H9 (cell line): ENCODE data around the gene CDC16. TPM values are rescaled to one million over a fixed set of nuclear protein-coding genes. Genes with fewer than 3 reads are reported as not detected.
A peak's percentile ranks its signal among the peaks of the same experiment; 100 is the strongest.

Source experiments
- DNase-seq: peaks from one replicate; pipeline ENCODE4 v3.0.0-alpha.2; 2017
- H2AFZ ChIP-seq: one replicate; pipeline ENCODE4 v1.6.1; 2013; ENCODE audit warnings: mild to moderate bottlenecking, low read length, control low read depth, moderate library complexity
- H2AK5ac ChIP-seq: 2 replicates; pipeline ENCODE4 v1.6.1; 2013; ENCODE audit warnings: low read length, control low read depth, mixed read lengths; ENCODE audit not compliant: insufficient read length
- H2BK120ac ChIP-seq: one replicate; pipeline ENCODE4 v1.6.1; 2013; ENCODE audit warnings: low read depth, mild to moderate bottlenecking, low read length, control low read depth, inconsistent platforms; ENCODE audit not compliant: poor library complexity, severe bottlenecking
- H2BK12ac ChIP-seq: 2 replicates; pipeline ENCODE4 v1.6.1; 2013; ENCODE audit warnings: low read length, control low read depth, mixed read lengths, low read depth; ENCODE audit not compliant: insufficient read length
- H2BK15ac ChIP-seq: 2 replicates; pipeline ENCODE4 v1.6.1; 2013; ENCODE audit warnings: low read depth, low read length, control low read depth
- H2BK20ac ChIP-seq: one replicate; pipeline ENCODE4 v1.6.1; 2013; ENCODE audit warnings: low read depth, mild to moderate bottlenecking, low read length, control low read depth, inconsistent platforms; ENCODE audit not compliant: poor library complexity, severe bottlenecking
- H2BK5ac ChIP-seq: 2 replicates; pipeline ENCODE4 v1.6.1; 2013; ENCODE audit warnings: low read length, control low read depth, mixed read lengths; ENCODE audit not compliant: insufficient read length
- H3K14ac ChIP-seq: 2 replicates; pipeline ENCODE4 v1.6.1; 2013; ENCODE audit warnings: low read length, control low read depth; ENCODE audit not compliant: insufficient read depth
- H3K18ac ChIP-seq: 2 replicates; pipeline ENCODE4 v1.6.1; 2013; ENCODE audit warnings: low read depth, mild to moderate bottlenecking, mixed read lengths, low read length, control low read depth; ENCODE audit not compliant: insufficient read length
- H3K23ac ChIP-seq: 2 replicates; pipeline ENCODE4 v1.6.1; 2013; ENCODE audit warnings: low read length, control low read depth, mixed read lengths, low read depth; ENCODE audit not compliant: insufficient read length
- H3K23me2 ChIP-seq: 2 replicates; pipeline ENCODE4 v1.6.1; 2013; ENCODE audit warnings: low read depth, mild to moderate bottlenecking, mixed read lengths, low read length, control low read depth; ENCODE audit not compliant: insufficient read length, poor library complexity, severe bottlenecking
- H3K27ac ChIP-seq: 2 replicates; pipeline ENCODE4 v1.5.1; 2013; ENCODE audit warnings: low read length, control low read depth, mixed read lengths, low read depth; ENCODE audit not compliant: insufficient read length
- H3K27me3 ChIP-seq: 2 replicates; pipeline ENCODE4 v1.6.1; 2013; ENCODE audit warnings: low read length, control low read depth, inconsistent platforms; ENCODE audit not compliant: insufficient read depth
- H3K4ac ChIP-seq: 2 replicates; pipeline ENCODE4 v1.6.1; 2013; ENCODE audit warnings: low read depth, mild to moderate bottlenecking, control low read depth, inconsistent platforms, low read length, moderate library complexity
- H3K4me1 ChIP-seq: 2 replicates; pipeline ENCODE4 v1.6.1; 2013; ENCODE audit warnings: low read length, control low read depth, inconsistent platforms; ENCODE audit not compliant: insufficient read depth
- H3K4me2 ChIP-seq: 2 replicates; pipeline ENCODE4 v1.6.1; 2013; ENCODE audit warnings: low read length, control low read depth, mixed read lengths; ENCODE audit not compliant: insufficient read length, insufficient read depth
- H3K56ac ChIP-seq: 2 replicates; pipeline ENCODE4 v1.6.1; 2013; ENCODE audit warnings: low read depth, mild to moderate bottlenecking, mixed read lengths, low read length, control low read depth; ENCODE audit not compliant: insufficient read length
- H3K79me1 ChIP-seq: 2 replicates; pipeline ENCODE4 v1.6.1; 2013; ENCODE audit warnings: low read depth, mild to moderate bottlenecking, moderate library complexity, low read length, control low read depth, inconsistent platforms; ENCODE audit not compliant: insufficient read depth, poor library complexity, severe bottlenecking
- H3K79me2 ChIP-seq: 2 replicates; pipeline ENCODE4 v1.6.1; 2013; ENCODE audit warnings: low read length, control low read depth, inconsistent platforms; ENCODE audit not compliant: insufficient read depth
- H3K9ac ChIP-seq: 2 replicates; pipeline ENCODE4 v1.6.1; 2013; ENCODE audit warnings: low read length, control low read depth, mixed read lengths; ENCODE audit not compliant: insufficient read length; ENCODE audit errors: extremely low read depth
- H3K9me3 ChIP-seq: one replicate; pipeline ENCODE4 v1.6.1; 2013; ENCODE audit warnings: low read depth, low read length, inconsistent platforms; ENCODE audit not compliant: control insufficient read depth
- H3T11ph ChIP-seq: one replicate; pipeline ENCODE4 v1.6.1; 2013; ENCODE audit warnings: mild to moderate bottlenecking, low read length, control low read depth, inconsistent platforms
- H4K20me1 ChIP-seq: one replicate; pipeline ENCODE4 v1.6.1; 2013; ENCODE audit not compliant: control insufficient read depth, insufficient read length, insufficient read depth
- H4K5ac ChIP-seq: 2 replicates; pipeline ENCODE4 v1.6.1; 2013; ENCODE audit warnings: low read depth, mild to moderate bottlenecking, mixed read lengths, low read length, control low read depth; ENCODE audit not compliant: insufficient read length
- H4K8ac ChIP-seq: replicated peaks from 2 replicates; pipeline ENCODE4 v1.6.1; 2013; ENCODE audit warnings: low read length, control low read depth, mixed read lengths, low read depth; ENCODE audit not compliant: insufficient read length
- H4K91ac ChIP-seq: 2 replicates; pipeline ENCODE4 v1.6.1; 2013; ENCODE audit warnings: low read depth, mild to moderate bottlenecking, moderate library complexity, mixed read lengths, low read length, control low read depth; ENCODE audit not compliant: insufficient read length
- H3K27ac Mint-ChIP-seq, 3 experiments: 2 replicates in 2 of 3; 3 replicates in 1 of 3; pipeline ENCODE4 v1.8.0; 2020 to 2021; ENCODE audit warnings: mixed read lengths in 3 of 3, mild to moderate bottlenecking in 1 of 3, moderate library complexity in 1 of 3
- H3K27me3 Mint-ChIP-seq: 2 replicates; pipeline ENCODE4 v1.8.0; 2021; ENCODE audit warnings: low read depth, mild to moderate bottlenecking, moderate library complexity, mixed read lengths
- H3K36me3 Mint-ChIP-seq, 3 experiments: 2 replicates in 2 of 3; 3 replicates in 1 of 3; pipeline ENCODE4 v1.8.0; 2020 to 2021; ENCODE audit warnings: low read depth in 3 of 3, mixed read lengths in 3 of 3; ENCODE audit not compliant: insufficient read depth in 1 of 3
- H3K4me1 Mint-ChIP-seq, 2 experiments: 2 replicates each; pipeline ENCODE4 v1.8.0; 2020; ENCODE audit warnings: mixed read lengths in 2 of 2
- H3K4me3 Mint-ChIP-seq, 2 experiments: 2 replicates in 1 of 2; 3 replicates in 1 of 2; pipeline ENCODE4 v1.8.0; 2020 to 2021; ENCODE audit warnings: mild to moderate bottlenecking in 2 of 2, mixed read lengths in 2 of 2, moderate library complexity in 1 of 2
- H3K9me3 Mint-ChIP-seq, 2 experiments: 2 replicates in 1 of 2; 3 replicates in 1 of 2; pipeline ENCODE4 v1.8.0; 2020; ENCODE audit warnings: mild to moderate bottlenecking in 2 of 2, mixed read lengths in 2 of 2, moderate library complexity in 1 of 2
- WGBS: extraction: QIAGEN DNeasy Blood & Tissue Kit; methylation state at CpG from one replicate; pipeline ENCODE4 v1.1.7; 2013; ENCODE audit warnings: missing lambda C conversion rate, low lambda C conversion rate, mixed read lengths; ENCODE audit not compliant: insufficient read length; ENCODE audit errors: extremely low coverage; 5-methylcytosine and 5-hydroxymethylcytosine counted together
- total RNA-seq: library from RNA; stranded (reverse); gene quantifications from 2 replicates; pipeline ENCODE4 v1.2.1, GENCODE V29; 2021
- TF ChIP-seq, protein P1 (sequence below): fragments of 200-600 bp; sonication (generic); conservative IDR thresholded peaks from 3 replicates; pipeline ENCODE4 v1.8.0; 2021; ENCODE audit warnings: antibody characterized with exemption, mild to moderate bottlenecking

The CDC16 gene
- total RNA-seq, 1 experiment from 2014 or later: 91.9 TPM

GRCh38 chr13:114260814-114261213, 26.1 kb downstream of the CDC16 start:
- TF ChIP-seq, protein P1, sequence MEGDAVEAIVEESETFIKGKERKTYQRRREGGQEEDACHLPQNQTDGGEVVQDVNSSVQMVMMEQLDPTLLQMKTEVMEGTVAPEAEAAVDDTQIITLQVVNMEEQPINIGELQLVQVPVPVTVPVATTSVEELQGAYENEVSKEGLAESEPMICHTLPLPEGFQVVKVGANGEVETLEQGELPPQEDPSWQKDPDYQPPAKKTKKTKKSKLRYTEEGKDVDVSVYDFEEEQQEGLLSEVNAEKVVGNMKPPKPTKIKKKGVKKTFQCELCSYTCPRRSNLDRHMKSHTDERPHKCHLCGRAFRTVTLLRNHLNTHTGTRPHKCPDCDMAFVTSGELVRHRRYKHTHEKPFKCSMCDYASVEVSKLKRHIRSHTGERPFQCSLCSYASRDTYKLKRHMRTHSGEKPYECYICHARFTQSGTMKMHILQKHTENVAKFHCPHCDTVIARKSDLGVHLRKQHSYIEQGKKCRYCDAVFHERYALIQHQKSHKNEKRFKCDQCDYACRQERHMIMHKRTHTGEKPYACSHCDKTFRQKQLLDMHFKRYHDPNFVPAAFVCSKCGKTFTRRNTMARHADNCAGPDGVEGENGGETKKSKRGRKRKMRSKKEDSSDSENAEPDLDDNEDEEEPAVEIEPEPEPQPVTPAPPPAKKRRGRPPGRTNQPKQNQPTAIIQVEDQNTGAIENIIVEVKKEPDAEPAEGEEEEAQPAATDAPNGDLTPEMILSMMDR: no peak
- Histone ChIP-seq H3K14ac (no peak overlapping the region), H3K9ac (no peak overlapping the region), H3T11ph (no peak overlapping the region), H2AK5ac (no peak overlapping the region), H2AFZ (no peak overlapping the region), H3K4ac (no peak overlapping the region), H3K56ac (no peak overlapping the region), H3K27ac (no peak overlapping the region), H2BK12ac (no peak overlapping the region), H4K8ac (no peak overlapping the region), H4K5ac (no peak overlapping the region), H4K20me1 (no peaks in the 10 kb centered on the region), H3K18ac (no peak overlapping the region), H3K9me3 (no peaks in the 10 kb centered on the region), H3K79me2 (no peaks in the 10 kb centered on the region), H3K4me2 (no peak overlapping the region), H2BK15ac (no peak overlapping the region), H3K23ac (no peak overlapping the region), H4K91ac (no peak overlapping the region), H3K79me1 (no peaks in the 10 kb centered on the region), H3K27me3 (no peaks in the 10 kb centered on the region), H3K4me1 (no peaks in the 10 kb centered on the region), H2BK20ac (no peak overlapping the region), H3K23me2 (no peaks in the 10 kb centered on the region), H2BK5ac (no peak overlapping the region), H2BK120ac (no peak overlapping the region)
- Mint-ChIP-seq H3K27me3 (no peaks in the 10 kb centered on the region; the same call in 1 of the 2 replicates), H3K9me3 (no peaks in the 10 kb centered on the region), H3K4me1 (peaks cover 15 to 18% of the 10 kb centered on the region in 2 experiments), H3K36me3 (peaks cover 41 to 87% (median 77%) of the 10 kb centered on the region in 3 experiments; a peak in 6 of 7 replicates), H3K4me3 (no peak overlapping the region), H3K27ac (peak overlapping the region in 2 of 3 experiments; percentile 26 to 62; a peak in 3 of 7 replicates)
- no CpG with 5 or more reads among the region's 3 CpGs for WGBS
- DNase-seq: no peak
